NK-92 treated with Interleukin-12 subunit alpha and Interleukin-12 subunit beta, amount 100 ng/mL, for 24 hours (cell line): ENCODE results near the gene HSPG2.
"Not testable (repeated sequence)": the region's sequence is repeated elsewhere in the genome, so short reads cannot be mapped to it uniquely, and the experiment has no call there.

Source experiments
- DNase-seq: peaks from one replicate; lab custom pipeline; 2025; lab: John Stamatoyannopoulos, UW

HSPG2 gene

GRCh38 chr1:21932127-21932526 lies 5.0 kb downstream of the HSPG2 start:
- DNase-seq = no peak

- no peak for DNase-seq
Measured at GRCh38 chr1:21931171-21932093, 5.7 kb downstream of the HSPG2 start.

GRCh38 chr1:21930629-21931170 lies 6.4 kb downstream of the HSPG2 start:
- no peak for DNase-seq

GRCh38 chr1:21930080-21930571 lies 7.0 kb downstream of the HSPG2 start:
- DNase-seq = no peak

- no peak for DNase-seq
Measured at GRCh38 chr1:21927533-21928237, 9.4 kb downstream of the HSPG2 start.

GRCh38 chr1:21926814-21927532 lies 10.1 kb downstream of the HSPG2 start:
- no peak for DNase-seq

GRCh38 chr1:21926065-21926464 lies 11.0 kb downstream of the HSPG2 start:
- DNase-seq = no peak

- DNase-seq = no peak
Measured at GRCh38 chr1:21925334-21925940, 11.7 kb downstream of the HSPG2 start.

GRCh38 chr1:21924503-21925005 lies 12.6 kb downstream of the HSPG2 start:
- no peak for DNase-seq

- DNase-seq = no peak
Measured at GRCh38 chr1:21922090-21923013, 14.8 kb downstream of the HSPG2 start.

GRCh38 chr1:21921100-21921875 lies 15.8 kb downstream of the HSPG2 start:
- no peak for DNase-seq

GRCh38 chr1:21919520-21919919 lies 17.6 kb downstream of the HSPG2 start:
- no peak for DNase-seq

- not testable (repeated sequence) for DNase-seq
Measured at GRCh38 chr1:21917239-21917631, 19.9 kb downstream of the HSPG2 start.

GRCh38 chr1:21916447-21917238 lies 20.5 kb downstream of the HSPG2 start:
- no peak for DNase-seq

- DNase-seq = no peak
Measured at GRCh38 chr1:21914880-21915640, 22.1 kb downstream of the HSPG2 start.

GRCh38 chr1:21914450-21914849 lies 22.7 kb downstream of the HSPG2 start:
- DNase-seq = no peak

GRCh38 chr1:21913763-21914162 lies 23.3 kb downstream of the HSPG2 start:
- DNase-seq = peak; percentile 59

- DNase-seq = no peak
Measured at GRCh38 chr1:21913258-21913657, 23.9 kb downstream of the HSPG2 start.
